Esophagus muscularis mucosa (tissue), 4 donors: Measurements from ENCODE around the gene LNPK. TPM values are rescaled to one million over a fixed set of nuclear protein-coding genes. Genes with fewer than 3 reads are reported as not detected.

Source experiments
- DNase-seq: peaks from one replicate; pipeline ENCODE4 v3.0.0-alpha.2; 2017; ENCODE audit errors: extremely low spot score
- H3K27ac ChIP-seq, 4 donors: fragments of 200-600 bp; sonication (generic); replicated peaks in 1 of 4; 1 replicate in 3 of 4; 2 replicates in 1 of 4; pipeline ENCODE4 v1.5.1; 2016 to 2019; ENCODE audit warnings: mild to moderate bottlenecking in 1 of 4
- H3K27me3 ChIP-seq, 4 donors: fragments of 200-600 bp; sonication (generic); one replicate each; pipeline versions ENCODE4 v1.5.1 to v1.6.0; 2016 to 2019
- H3K36me3 ChIP-seq, 4 donors: fragments of 200-600 bp; sonication (generic); one replicate each; pipeline ENCODE4 v1.5.1; 2016 to 2019
- H3K4me1 ChIP-seq, 4 donors: fragments of 200-600 bp; sonication (generic); one replicate each; pipeline ENCODE4 v1.5.1; 2016 to 2019
- H3K4me3 ChIP-seq, 4 donors: fragments of 200-600 bp; sonication (generic); 1 replicate in 2 of 4; 2 replicates in 2 of 4; pipeline ENCODE4 v1.5.1; 2016 to 2019; ENCODE audit warnings: mild to moderate bottlenecking in 4 of 4, moderate library complexity in 1 of 4
- H3K9me3 ChIP-seq, 4 donors: fragments of 200-600 bp; sonication (generic); 1 replicate in 3 of 4; 2 replicates in 1 of 4; pipeline ENCODE4 v1.5.1; 2016 to 2019
- EP300 ChIP-seq: sonication (generic); formaldehyde crosslinking; IDR thresholded peaks from one replicate; pipeline ENCODE4 v1.6.1; 2017; ENCODE audit warnings: antibody characterized with exemption
- POLR2A ChIP-seq: fragments of 450-650 bp; IDR thresholded peaks from one replicate; pipeline ENCODE4 v1.6.1; 2017; ENCODE audit warnings: antibody characterized with exemption, moderate library complexity, mild to moderate bottlenecking, low read depth
- POLR2AphosphoS5 ChIP-seq, 2 donors: sonication (generic); formaldehyde crosslinking; IDR thresholded peaks; one replicate each; pipeline ENCODE4 v1.6.1; 2017; ENCODE audit warnings: antibody characterized with exemption in 2 of 2
- WGBS: methylation state at CpG from one replicate; pipeline ENCODE4 v1.1.5; 2018; 5-methylcytosine and 5-hydroxymethylcytosine counted together
- intact Hi-C: fragments of 100-400 bp; cut with DNase I; formaldehyde crosslinking; loops from one replicate; pipeline ENCODE4 v1.15.1; 2023
- total RNA-seq, 4 donors: library from RNA; depleted of rRNA; stranded (reverse); fragments of >200 nt; gene quantifications; one replicate each; pipeline versions ENCODE4 v1.1.0 to v1.2.1, GENCODE V29; 2016
- TF ChIP-seq, protein P1 (sequence below), 3 experiments: fragments of 200-600 bp in 2 of 3; fragments of 450-650 bp in 1 of 3; sonication (generic) in 2 of 3; IDR thresholded peaks; one replicate each; pipeline ENCODE4 v1.5.1; 2017 to 2019; ENCODE audit warnings: antibody characterized with exemption in 3 of 3, mild to moderate bottlenecking in 2 of 3, moderate library complexity in 1 of 3

Gene LNPK
- total RNA-seq, 4 donors from 2014 or later = 9.4 to 15.8 (median 11.4) TPM

DNA sequence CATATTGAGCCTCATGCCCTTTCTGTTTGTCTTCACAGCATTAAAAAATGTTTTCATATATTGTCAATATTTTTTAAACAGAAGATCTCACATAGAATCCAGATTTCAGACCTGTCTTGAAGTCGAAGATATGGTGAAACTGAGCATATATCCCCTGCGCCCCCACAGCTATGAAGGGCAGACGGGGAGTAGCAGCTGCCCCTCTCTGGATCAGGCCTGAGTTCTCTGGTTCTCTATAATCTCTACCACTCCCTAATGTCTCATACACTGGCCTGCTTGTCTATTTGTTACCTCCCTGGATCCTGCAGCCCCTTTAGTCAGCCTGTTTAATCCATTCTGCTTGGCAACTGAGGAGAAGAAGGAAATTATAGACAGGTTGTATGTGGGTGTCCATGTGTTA, 122.4 kb downstream of the LNPK start:
- DNase-seq = no peak
- WGBS = 94% methylated on average over 3 of the region's 3 CpGs
- intact Hi-C loops = no loop called here

DNA sequence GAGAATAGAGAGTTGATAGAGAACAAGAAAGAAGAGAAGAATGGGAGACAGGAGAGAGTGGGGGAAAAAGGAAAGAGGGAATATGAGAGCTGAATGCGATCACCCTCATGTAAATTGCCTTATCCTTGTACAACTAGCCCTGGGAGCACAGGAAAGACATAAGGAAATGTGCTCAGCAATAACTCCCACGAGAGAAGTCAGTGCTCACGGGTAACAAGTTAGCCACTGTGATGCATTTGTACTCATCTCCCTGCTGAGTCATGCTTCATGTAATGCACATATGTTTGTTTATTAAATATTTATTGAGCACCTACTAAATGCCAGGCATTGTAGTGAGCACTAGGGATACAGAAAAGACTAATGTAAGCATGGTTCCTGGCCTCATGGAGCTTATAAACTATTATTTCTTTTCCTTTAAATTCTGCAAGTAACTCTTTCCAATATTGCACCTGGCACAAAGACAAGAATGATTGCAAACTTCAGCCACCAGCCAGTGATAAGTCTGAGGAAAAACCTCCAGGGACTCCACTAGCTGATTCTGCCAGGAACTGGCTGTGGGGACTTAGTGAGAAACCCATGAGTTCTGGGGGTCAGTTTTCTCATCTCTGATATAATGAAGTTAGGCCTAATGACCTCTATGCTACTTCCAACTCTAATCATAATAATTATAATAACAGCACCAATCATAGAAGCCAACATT, 124.1 kb downstream of the LNPK start:
- Histone ChIP-seq H3K4me1 (no peaks in the 10 kb centered on the region), H3K27me3 (no peaks in the 10 kb centered on the region), H3K9me3 (no peaks in the 10 kb centered on the region), H3K27ac (no peak overlapping the region), H3K4me3 (no peak overlapping the region), H3K36me3 (no peaks in the 10 kb centered on the region)
- DNase-seq = no peak
- intact Hi-C loops = no loop called here
- no peak for TF ChIP-seq EP300
- TF ChIP-seq, protein P1, sequence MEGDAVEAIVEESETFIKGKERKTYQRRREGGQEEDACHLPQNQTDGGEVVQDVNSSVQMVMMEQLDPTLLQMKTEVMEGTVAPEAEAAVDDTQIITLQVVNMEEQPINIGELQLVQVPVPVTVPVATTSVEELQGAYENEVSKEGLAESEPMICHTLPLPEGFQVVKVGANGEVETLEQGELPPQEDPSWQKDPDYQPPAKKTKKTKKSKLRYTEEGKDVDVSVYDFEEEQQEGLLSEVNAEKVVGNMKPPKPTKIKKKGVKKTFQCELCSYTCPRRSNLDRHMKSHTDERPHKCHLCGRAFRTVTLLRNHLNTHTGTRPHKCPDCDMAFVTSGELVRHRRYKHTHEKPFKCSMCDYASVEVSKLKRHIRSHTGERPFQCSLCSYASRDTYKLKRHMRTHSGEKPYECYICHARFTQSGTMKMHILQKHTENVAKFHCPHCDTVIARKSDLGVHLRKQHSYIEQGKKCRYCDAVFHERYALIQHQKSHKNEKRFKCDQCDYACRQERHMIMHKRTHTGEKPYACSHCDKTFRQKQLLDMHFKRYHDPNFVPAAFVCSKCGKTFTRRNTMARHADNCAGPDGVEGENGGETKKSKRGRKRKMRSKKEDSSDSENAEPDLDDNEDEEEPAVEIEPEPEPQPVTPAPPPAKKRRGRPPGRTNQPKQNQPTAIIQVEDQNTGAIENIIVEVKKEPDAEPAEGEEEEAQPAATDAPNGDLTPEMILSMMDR (IDR thresholded peaks at IDR 0.05) = no peak
- no peak for TF ChIP-seq POLR2A
- TF ChIP-seq POLR2AphosphoS5 (IDR thresholded peaks at IDR 0.05) = no peak
- WGBS = 68% methylated on average over 3 of the region's 3 CpGs

More for the DNA sequence above, 122.4 kb downstream of the LNPK start:
- TF ChIP-seq POLR2A = no peak
- TF ChIP-seq EP300 = no peak
- TF ChIP-seq, protein P1 (IDR thresholded peaks at IDR 0.05) = no peak
- no peak for TF ChIP-seq POLR2AphosphoS5 (IDR thresholded peaks at IDR 0.05)
- Histone ChIP-seq H3K4me1 (no peaks in the 10 kb centered on the region), H3K4me3 (no peak overlapping the region), H3K36me3 (no peaks in the 10 kb centered on the region), H3K27me3 (peaks cover 0 to 8% (median 0%) of the 10 kb centered on the region in 4 donors), H3K9me3 (no peaks in the 10 kb centered on the region), H3K27ac (no peak overlapping the region)

DNA sequence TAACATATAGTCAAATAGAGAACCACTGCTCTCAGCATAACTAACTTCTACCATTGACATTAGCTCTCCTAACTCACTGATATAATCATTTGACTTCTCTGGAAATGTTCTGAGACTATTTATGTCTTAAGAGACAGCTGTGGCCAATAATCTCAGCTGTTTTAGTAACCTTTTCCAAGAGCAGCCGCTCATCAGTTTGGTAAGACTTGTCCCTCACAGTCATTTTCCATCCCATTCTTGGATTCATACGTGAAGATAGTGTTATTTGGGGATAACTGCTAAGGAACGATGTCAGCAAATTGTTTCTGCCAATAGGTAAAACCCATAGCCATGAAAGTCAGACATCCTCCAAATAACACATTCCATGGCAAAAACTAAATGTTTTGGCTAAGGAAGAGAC, 127.8 kb downstream of the LNPK start:
- Histone ChIP-seq H3K27ac (no peak overlapping the region), H3K27me3 (no peaks in the 10 kb centered on the region), H3K4me3 (no peak overlapping the region), H3K9me3 (no peaks in the 10 kb centered on the region), H3K4me1 (peaks cover 0 to 9% (median 2%) of the 10 kb centered on the region in 4 donors), H3K36me3 (no peaks in the 10 kb centered on the region)
- 67% methylated on average over 3 of the region's 3 CpGs for WGBS
- no peak for DNase-seq
- intact Hi-C loops = no loop called here
- TF ChIP-seq POLR2AphosphoS5 (IDR thresholded peaks at IDR 0.05) = no peak

Other genes with a start within 250 kb of the LNPK start
- gene EVX2, start 81.7 kb upstream of the LNPK start, total RNA-seq = under 1 TPM in 1 of 4 donors, not detected in 3; 0.11 TPM
- not detected for gene HOXD13, start 90.5 kb upstream of the LNPK start, total RNA-seq
- not detected for gene HOXD12, start 97.5 kb upstream of the LNPK start, total RNA-seq
- gene HOXD11, start 105.0 kb upstream of the LNPK start, total RNA-seq = not detected
- under 1 TPM in 2 of 4 donors, not detected in 2; 0.42 to 0.50 TPM for gene HOXD10, start 114.5 kb upstream of the LNPK start, total RNA-seq
- gene HOXD9, start 120.5 kb upstream of the LNPK start, total RNA-seq = 1 to 10 TPM in 1 of 4 donors, under 1 TPM in 3; 0.83 to 2.2 (median 0.99) TPM
- 1 to 10 TPM; 3.7 to 4.8 (median 4.3) TPM for gene HOXD8, start 127.4 kb upstream of the LNPK start, total RNA-seq
- 1 to 10 TPM in 2 of 4 donors, under 1 TPM in 2; 0.66 to 2.9 (median 1.9) TPM for gene HOXD4, start 149.3 kb upstream of the LNPK start, total RNA-seq
- gene HOXD3, start 155.0 kb upstream of the LNPK start, total RNA-seq = 1 to 10 TPM in 2 of 4 donors, under 1 TPM in 2; 0.86 to 2.1 (median 1.4) TPM
- gene HOXD1, start 186.4 kb upstream of the LNPK start, total RNA-seq = under 1 TPM in 2 of 4 donors, not detected in 2; 0.19 to 0.34 TPM